Amniotic stem cell (primary cell): Measurements from ENCODE around the gene RNU1-4.
"Not testable (repeated sequence)": the region's sequence is repeated elsewhere in the genome, so short reads cannot be mapped to it uniquely, and the experiment has no call there.

Source experiments
- DNase-seq: peaks from one replicate; lab custom pipeline; 2025; lab: John Stamatoyannopoulos, UW

RNU1-4 gene

DNA sequence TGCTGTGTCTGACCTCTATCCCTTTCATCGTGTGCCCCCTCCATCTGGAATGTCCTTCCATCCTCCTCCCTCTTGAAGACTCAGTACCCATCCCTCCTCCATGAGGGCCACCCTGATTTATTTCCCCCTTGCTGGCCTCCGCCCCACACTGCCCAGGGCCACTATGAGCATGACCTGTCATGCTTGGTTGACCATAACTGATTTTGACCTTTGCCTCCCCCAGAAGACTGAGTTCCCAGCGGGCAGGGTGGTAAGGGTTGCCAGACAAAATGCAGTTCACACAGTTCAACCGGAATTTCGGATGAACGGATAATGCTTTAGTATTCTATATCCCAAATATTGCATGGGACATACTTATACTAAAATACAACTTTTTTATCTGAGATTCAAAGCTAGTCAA is 31.6 kb upstream of the RNU1-4 start:
- DNase-seq: not testable (repeated sequence)

GRCh38 chr1:16709659-16710087 is 30.6 kb upstream of the RNU1-4 start:
- not testable (repeated sequence) for DNase-seq

DNA sequence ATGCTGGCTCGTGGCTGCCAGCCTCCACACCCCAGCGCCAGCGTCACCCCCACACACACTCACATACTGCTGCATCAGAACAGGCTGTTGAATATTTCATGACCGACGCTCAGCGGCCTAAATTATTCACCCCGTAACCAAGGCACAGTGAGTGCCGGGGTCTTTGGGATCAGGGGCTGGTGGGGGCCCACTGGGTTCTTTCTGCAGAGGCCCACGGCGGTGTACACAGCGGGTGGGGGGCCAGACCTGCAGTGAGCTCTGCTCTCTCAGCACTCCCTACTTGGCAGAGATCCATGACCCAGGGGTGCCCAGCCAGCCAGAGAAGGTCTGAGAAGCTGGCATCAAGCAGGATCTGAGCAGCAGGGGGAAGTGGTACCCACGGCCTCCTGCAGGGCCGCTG is 29.7 kb upstream of the RNU1-4 start:
- DNase-seq: not testable (repeated sequence)

GRCh38 chr1:16712131-16712530 is 28.2 kb upstream of the RNU1-4 start:
- DNase-seq: not testable (repeated sequence)

- DNase-seq: not testable (repeated sequence)
These were observed 27.7 kb upstream of the RNU1-4 start for GRCh38 chr1:16712582-16712981.

DNA sequence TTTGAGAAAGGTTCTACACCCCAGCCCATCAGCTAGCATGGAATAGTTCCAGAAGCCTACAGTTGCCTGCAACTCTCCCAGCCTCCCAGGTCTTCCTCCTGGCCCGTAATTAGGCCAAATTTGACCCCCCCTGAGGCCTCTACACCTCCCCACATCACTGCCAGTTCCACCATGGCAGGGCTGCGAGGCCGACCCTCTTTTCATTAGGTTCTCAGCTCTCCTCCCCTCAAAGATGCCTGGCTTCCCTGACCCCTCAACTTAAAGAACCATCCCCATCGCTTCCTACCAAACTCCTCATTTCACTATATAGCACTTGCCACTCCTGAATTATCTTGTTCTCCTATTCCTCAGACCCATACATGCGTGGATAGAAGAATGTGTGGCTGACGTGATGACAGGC is 27.3 kb upstream of the RNU1-4 start:
- DNase-seq: not testable (repeated sequence)

DNA sequence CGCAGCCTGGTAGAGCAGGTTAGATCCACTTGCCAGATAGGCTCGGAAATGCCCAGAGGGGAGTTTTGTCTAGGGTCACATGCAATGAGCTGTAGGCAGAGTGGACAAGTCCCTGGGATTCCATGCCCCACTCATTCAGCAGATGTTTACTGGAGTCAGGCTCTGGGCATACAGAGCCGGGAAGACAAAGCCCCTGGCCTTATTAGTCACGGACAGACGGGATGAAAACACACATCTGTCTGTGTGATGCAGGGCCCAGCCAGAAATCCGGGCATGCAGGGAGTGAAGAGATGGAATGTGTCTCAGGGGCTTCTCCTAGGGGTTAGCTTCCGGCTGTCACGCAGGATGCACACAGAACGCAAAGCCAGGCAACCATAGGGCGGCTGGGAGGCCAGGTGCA is 26.8 kb upstream of the RNU1-4 start:
- not testable (repeated sequence) for DNase-seq

- no peak for DNase-seq
These were observed 23.5 kb upstream of the RNU1-4 start for GRCh38 chr1:16716691-16717335.

GRCh38 chr1:16717336-16718098 is 22.8 kb upstream of the RNU1-4 start:
- DNase-seq: no peak

DNA sequence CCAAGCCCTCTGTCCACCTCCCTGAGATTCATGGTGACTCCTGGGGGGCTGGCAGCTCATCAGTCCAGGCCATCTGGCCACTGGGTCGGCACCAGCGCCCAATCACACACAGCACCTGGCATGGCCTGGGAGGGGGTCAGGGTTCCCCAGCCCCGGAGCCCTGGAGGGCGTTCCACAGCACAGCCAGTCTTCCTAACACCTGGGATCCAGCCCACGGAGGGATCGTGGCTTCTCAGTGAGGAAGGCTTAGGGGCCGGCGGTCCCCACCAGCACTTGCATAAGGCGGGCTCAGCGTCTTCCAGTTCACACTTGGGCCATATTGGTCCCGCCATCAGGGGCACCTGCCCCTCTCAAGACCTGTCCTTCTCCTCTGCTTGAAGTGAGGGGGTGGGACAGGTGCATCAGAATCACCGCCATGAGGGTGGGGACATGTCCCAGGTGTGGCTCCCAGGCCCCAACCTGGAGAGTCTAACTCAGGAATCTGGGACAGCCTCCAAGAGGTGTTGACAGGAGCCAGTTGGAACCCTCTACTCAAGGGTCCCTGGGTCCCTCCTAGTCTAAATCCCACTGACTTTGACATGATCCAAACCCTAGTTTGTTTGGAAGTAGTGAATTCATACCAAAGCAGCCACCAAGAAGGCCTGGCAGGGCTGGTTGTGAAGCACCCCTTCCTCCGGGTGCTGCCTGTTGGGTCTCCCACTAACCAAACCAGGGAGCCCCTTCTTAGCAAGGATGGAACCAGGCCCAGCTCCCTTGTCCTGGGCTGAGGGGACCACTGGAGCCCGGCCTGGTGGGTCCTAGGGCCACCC is 22.0 kb upstream of the RNU1-4 start:
- not testable (repeated sequence) for DNase-seq

- no peak for DNase-seq
These were observed 21.3 kb upstream of the RNU1-4 start for GRCh38 chr1:16718908-16719533.

- no peak for DNase-seq
These were observed 20.6 kb upstream of the RNU1-4 start for GRCh38 chr1:16719571-16720350.

DNA sequence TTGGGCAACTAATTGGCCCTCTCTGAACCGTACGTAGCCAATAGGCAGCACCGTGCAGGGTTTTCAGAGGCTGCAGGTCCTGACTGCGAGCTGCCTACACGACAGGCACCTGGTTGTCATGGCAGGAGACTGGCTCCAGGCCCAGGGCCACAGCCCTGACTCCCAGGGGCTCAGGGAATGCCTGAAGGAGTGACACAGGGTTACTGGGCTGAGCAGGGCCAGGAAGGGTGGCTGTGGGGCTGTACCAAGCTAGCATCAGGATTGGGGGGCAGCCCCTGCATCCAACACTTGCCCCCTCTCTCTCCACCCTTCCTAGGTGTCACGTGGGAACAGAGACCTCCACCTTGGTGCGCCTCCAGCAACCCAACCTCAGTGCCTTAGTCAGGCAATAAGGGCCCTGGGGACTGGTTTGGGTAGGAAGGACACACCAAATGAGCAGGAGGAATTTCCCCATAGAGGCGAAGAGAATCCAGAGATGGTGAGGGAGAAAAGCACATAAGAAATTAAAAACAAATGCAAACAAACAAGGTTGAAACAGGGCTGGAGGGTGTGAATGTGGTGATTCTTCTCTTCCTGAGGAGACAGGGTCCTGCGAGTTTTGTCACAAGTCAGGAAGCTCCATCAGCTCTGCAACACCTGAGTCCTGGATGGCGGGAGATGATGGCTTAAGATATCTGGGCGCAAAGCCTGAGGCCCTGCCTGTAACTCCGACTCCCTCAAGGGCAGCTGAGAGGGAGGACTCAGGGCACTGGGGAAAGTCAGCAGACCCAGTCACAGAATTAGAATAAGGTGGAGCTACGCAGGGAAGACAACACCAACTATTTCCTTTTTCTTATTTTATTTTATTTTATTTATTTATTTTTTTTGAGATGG is 19.7 kb upstream of the RNU1-4 start:
- no peak for DNase-seq

GRCh38 chr1:16721871-16722641 is 18.3 kb upstream of the RNU1-4 start:
- DNase-seq: no peak

GRCh38 chr1:16724718-16725438 is 15.4 kb upstream of the RNU1-4 start:
- DNase-seq: no peak

GRCh38 chr1:16725439-16726245 is 14.7 kb upstream of the RNU1-4 start:
- not testable (repeated sequence) for DNase-seq

DNA sequence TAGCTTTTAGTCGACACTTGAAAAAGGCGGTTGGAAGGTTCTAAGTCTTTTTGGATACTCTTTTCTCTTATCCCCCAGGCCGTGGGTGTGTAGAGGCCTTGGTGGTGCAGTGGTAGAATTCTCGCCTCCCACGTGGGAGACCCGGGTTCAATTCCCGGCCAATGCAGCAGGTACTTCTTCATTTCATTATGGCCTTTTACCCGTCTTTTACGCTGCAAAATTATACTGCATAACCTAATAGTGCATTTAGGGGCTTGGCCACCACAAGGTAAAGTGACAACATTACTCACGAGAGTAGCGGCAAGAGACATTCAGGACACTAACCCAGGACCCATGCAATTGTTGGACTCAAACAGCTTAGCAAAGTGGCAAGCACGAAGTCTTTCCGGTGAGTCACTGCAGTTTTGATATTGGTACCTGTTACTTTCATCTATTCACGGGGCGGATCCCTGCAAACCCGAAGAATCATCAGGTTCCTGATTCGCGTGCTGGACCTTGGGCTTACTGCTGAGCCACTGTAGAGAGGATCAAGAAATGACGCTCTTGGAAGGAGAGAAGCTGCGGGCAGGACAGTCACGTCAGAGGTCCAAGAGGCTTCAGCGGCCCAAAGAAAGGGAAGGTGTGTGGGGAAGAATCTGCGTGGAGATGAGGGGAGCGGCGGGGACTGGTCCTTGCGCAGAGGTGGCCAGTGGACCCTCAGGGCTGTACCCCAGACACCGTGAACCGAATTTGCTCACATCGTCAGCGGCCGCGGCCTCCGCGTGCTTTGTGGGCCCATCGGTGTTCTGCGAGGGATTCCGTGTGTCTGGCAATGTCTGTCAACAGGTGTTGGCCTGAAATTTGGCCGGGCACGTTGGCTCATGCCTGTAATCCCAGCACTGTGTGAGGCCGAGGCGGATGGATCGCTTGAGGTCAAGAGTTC is 12.9 kb upstream of the RNU1-4 start:
- no peak for DNase-seq
